ENCODE measurements around the gene SLC13A5.

Gene SLC13A5

GRCh38 chr17:6639014-6639585 lies 74.1 kb downstream of the SLC13A5 start:
- no peak for DNase-seq (ENCODE audit: low read depth, low spot score)

GRCh38 chr17:6638046-6638908 lies 74.9 kb downstream of the SLC13A5 start:
- DNase-seq (ENCODE audit: low read depth, low spot score), result no peak

GRCh38 chr17:6637458-6637840 lies 75.7 kb downstream of the SLC13A5 start:
- DNase-seq (ENCODE audit: low read depth, low spot score), result no peak

- no peak for DNase-seq (ENCODE audit: low read depth, low spot score)
Observed at GRCh38 chr17:6636616-6637457, 76.3 kb downstream of the SLC13A5 start.

GRCh38 chr17:6636105-6636504 lies 77.1 kb downstream of the SLC13A5 start:
- DNase-seq (ENCODE audit: low read depth, low spot score), result no peak

Measured in ELF-1 (cell line).